SK-N-SH (cell line): Measurements from ENCODE around the gene TGM5. TPM values are rescaled to one million over a fixed set of nuclear protein-coding genes. Genes with fewer than 3 reads are reported as not detected.

Source experiments
- CTCF ChIA-PET: fragments of 300-600, 350-600 bp; formaldehyde crosslinking; extraction: SDS; loops from one replicate; lab custom pipeline; 2021; lab: Yijun Ruan, JAX
- POLR2A ChIA-PET: fragments of 350-600 bp; sonication (Branson Sonifier 250); formaldehyde crosslinking; extraction: SDS; loops from one replicate; lab custom pipeline; 2020; ENCODE audit warnings: antibody characterized with exemption, inconsistent platforms; lab: Yijun Ruan, JAX
- DNase-seq: peaks from one replicate; pipeline ENCODE4 v3.0.0; 2012
- H2AFZ ChIP-seq: fragments of 200-600 bp; sonication (generic); 2 replicates; pipeline ENCODE4 v1.8.1; 2016; ENCODE audit warnings: antibody characterized with exemption, mild to moderate bottlenecking, low read depth
- H3F3A ChIP-seq: fragments of 200-600 bp; sonication (generic); replicated peaks from 2 replicates; pipeline ENCODE3; 2016; ENCODE audit warnings: antibody characterized with exemption, mild to moderate bottlenecking; ENCODE audit not compliant: insufficient read depth
- H3K27ac ChIP-seq, 2 experiments: fragments of 200-500 bp in 1 of 2; fragments of 200-600 bp in 1 of 2; sonication (Bioruptor generic) in 1 of 2; sonication (generic), shearing (Covaris generic) in 1 of 2; 2 replicates each; pipeline versions ENCODE4 v1.5.1 to v1.6.1; 2014 to 2016; ENCODE audit warnings: low read depth in 2 of 2, inconsistent platforms in 1 of 2, low read length in 1 of 2, mild to moderate bottlenecking in 1 of 2, mixed read lengths in 1 of 2
- H3K27me3 ChIP-seq: fragments of 200-600 bp; sonication (generic), shearing (Covaris generic); 2 replicates; pipeline ENCODE4 v1.6.1; 2016; ENCODE audit warnings: mixed run types; ENCODE audit not compliant: insufficient read depth
- H3K36me3 ChIP-seq, 2 experiments: fragments of 200-500 bp in 1 of 2; fragments of 200-600 bp in 1 of 2; sonication (Bioruptor generic) in 1 of 2; sonication (generic) in 1 of 2; replicated peaks in 1 of 2; 2 replicates each; pipeline versions ENCODE3 to v1.5.1; 2014 to 2016; ENCODE audit warnings: low read length in 1 of 2, mild to moderate bottlenecking in 1 of 2; ENCODE audit not compliant: insufficient read depth in 2 of 2, control insufficient read depth in 1 of 2
- H3K4me1 ChIP-seq, 2 experiments: fragments of 200-500 bp in 1 of 2; fragments of 200-600 bp in 1 of 2; sonication (Bioruptor generic) in 1 of 2; sonication (generic), shearing (Covaris generic) in 1 of 2; 2 replicates each; pipeline versions ENCODE4 v1.5.1 to v1.6.1; 2014 to 2016; ENCODE audit warnings: low read depth in 1 of 2, low read length in 1 of 2, mixed run types in 1 of 2; ENCODE audit not compliant: insufficient read depth in 2 of 2, control insufficient read depth in 1 of 2
- H3K4me2 ChIP-seq: fragments of 200-600 bp; sonication (generic), shearing (Covaris generic); 2 replicates; pipeline ENCODE4 v1.6.1; 2017; ENCODE audit warnings: mixed run types
- H3K4me3 ChIP-seq, 2 experiments: fragments of 200-500 bp in 1 of 2; fragments of 200-600 bp in 1 of 2; sonication (Bioruptor generic) in 1 of 2; sonication (generic), shearing (Covaris generic) in 1 of 2; 2 replicates each; pipeline versions ENCODE4 v1.5.1 to v1.8.1; 2014 to 2016; ENCODE audit warnings: low read depth in 2 of 2, inconsistent platforms in 1 of 2, low read length in 1 of 2, mild to moderate bottlenecking in 1 of 2, mixed read lengths in 1 of 2, moderate library complexity in 1 of 2
- H3K79me2 ChIP-seq: fragments of 200-600 bp; sonication (generic); 2 replicates; pipeline ENCODE4 v1.8.1; 2017; ENCODE audit warnings: mild to moderate bottlenecking; ENCODE audit not compliant: insufficient read depth
- H3K9ac ChIP-seq: fragments of 200-600 bp; sonication (generic); 2 replicates; pipeline ENCODE4 v1.6.1; 2017; ENCODE audit warnings: mixed run types
- H3K9me2 ChIP-seq: fragments of 200-600 bp; sonication (generic); 2 replicates; pipeline ENCODE4 v1.6.1; 2017; ENCODE audit warnings: mixed run types
- H3K9me3 ChIP-seq: fragments of 200-600 bp; sonication (generic); 2 replicates; pipeline ENCODE4 v1.6.1; 2017; ENCODE audit warnings: mixed run types, mild to moderate bottlenecking, moderate library complexity
- H4K20me1 ChIP-seq: fragments of 200-600 bp; sonication (generic); 2 replicates; pipeline ENCODE4 v1.6.1; 2017; ENCODE audit warnings: mild to moderate bottlenecking, mixed run types; ENCODE audit not compliant: insufficient read depth
- CHD2 ChIP-seq: fragments of 150-350 bp; IDR thresholded peaks from 2 replicates; pipeline ENCODE4 v1.6.1; 2018; ENCODE audit warnings: low read length; ENCODE audit not compliant: partially characterized antibody
- FOXM1 ChIP-seq: IDR thresholded peaks from 2 replicates; pipeline ENCODE4 v1.4.0; 2012; ENCODE audit warnings: low read depth, mild to moderate bottlenecking
- GATA2 ChIP-seq: sonication (generic); formaldehyde crosslinking; IDR thresholded peaks from 2 replicates; pipeline ENCODE4 v1.5.0; 2020; ENCODE audit warnings: mild to moderate bottlenecking, missing genetic modification reagents
- MAX ChIP-seq: IDR thresholded peaks from 2 replicates; pipeline ENCODE4 v1.4.0; 2012; ENCODE audit warnings: low read depth
- MEF2A ChIP-seq: IDR thresholded peaks from 2 replicates; pipeline ENCODE4 v1.4.0; 2012; ENCODE audit warnings: low read depth, borderline replicate concordance
- POLR2AphosphoS5 ChIP-seq: IDR thresholded peaks from 2 replicates; pipeline ENCODE4 v1.6.1; 2012; ENCODE audit warnings: low read depth, low read length
- RAD21 ChIP-seq: IDR thresholded peaks from 2 replicates; pipeline ENCODE4 v1.6.1; 2012; ENCODE audit warnings: mild to moderate bottlenecking, low read length
- RCOR1 ChIP-seq: fragments of 150-350 bp; IDR thresholded peaks from 2 replicates; pipeline ENCODE4 v1.6.1; 2017; ENCODE audit warnings: antibody characterized with exemption, low read length
- REST ChIP-seq: IDR thresholded peaks from 2 replicates; pipeline ENCODE4 v1.6.1; 2012; ENCODE audit warnings: mild to moderate bottlenecking, low read depth, low read length, moderate library complexity
- RFX5 ChIP-seq: IDR thresholded peaks from 2 replicates; pipeline ENCODE4 v1.6.1; 2012; ENCODE audit warnings: mild to moderate bottlenecking, improper control_type of control experiment, low read length
- RXRA ChIP-seq: IDR thresholded peaks from 2 replicates; pipeline ENCODE4 v1.4.0; 2012; ENCODE audit warnings: low read depth, mild to moderate bottlenecking, borderline replicate concordance
- SIN3A ChIP-seq: IDR thresholded peaks from 2 replicates; pipeline ENCODE4 v1.6.1; 2012; ENCODE audit warnings: low read depth, mild to moderate bottlenecking, low read length, moderate library complexity, borderline replicate concordance
- SMC3 ChIP-seq: IDR thresholded peaks from 2 replicates; pipeline ENCODE4 v1.6.1; 2012; ENCODE audit warnings: low read depth, low read length, improper control_type of control experiment
- TAF1 ChIP-seq: IDR thresholded peaks from 2 replicates; pipeline ENCODE4 v1.6.1; 2012; ENCODE audit warnings: low read depth, mild to moderate bottlenecking, low read length, moderate library complexity, borderline replicate concordance
- TCF12 ChIP-seq: IDR thresholded peaks from 2 replicates; pipeline ENCODE4 v1.4.0; 2012
- TEAD4 ChIP-seq: IDR thresholded peaks from 2 replicates; pipeline ENCODE4 v1.4.0; 2012; ENCODE audit warnings: mild to moderate bottlenecking, borderline replicate concordance; ENCODE audit not compliant: insufficient read depth
- USF1 ChIP-seq: IDR thresholded peaks from 2 replicates; pipeline ENCODE4 v1.4.0; 2012; ENCODE audit warnings: low read depth, borderline replicate concordance
- YY1 ChIP-seq: IDR thresholded peaks from 2 replicates; pipeline ENCODE4 v1.4.0; 2012; ENCODE audit warnings: low read depth, mild to moderate bottlenecking
- ZBTB33 ChIP-seq: IDR thresholded peaks from 2 replicates; pipeline ENCODE4 v1.4.0; 2012; ENCODE audit warnings: low read depth, borderline replicate concordance
- WGBS: methylation state at CpG from one replicate; pipeline ENCODE4 v1.1.6; 2017; ENCODE audit warnings: low lambda C conversion rate; 5-methylcytosine and 5-hydroxymethylcytosine counted together
- polyA plus RNA-seq, 3 experiments: library from polyadenylated mRNA; depleted of rRNA; stranded (reverse); fragments of >200 nt; gene quantifications; 2 replicates each; pipeline ENCODE4 v1.2.3, GENCODE V29; 2012

The TGM5 gene
- polyA plus RNA-seq, 1 of the 3 experiments (the other 2 are of a cell fraction): not detected

GRCh38 chr15:43293432-43293831, 26.7 kb upstream of the TGM5 start:
- Histone ChIP-seq H3K4me2 (no peak overlapping the region), H3K4me1 (no peaks in the 10 kb centered on the region), H3K9me3 (no peaks in the 10 kb centered on the region), H4K20me1 (no peaks in the 10 kb centered on the region), H3K9ac (no peak overlapping the region), H3K27ac (no peak overlapping the region), H3K36me3 (no peaks in the 10 kb centered on the region), H3K9me2 (no peaks in the 10 kb centered on the region), H3K27me3 (peaks cover 4% of the 10 kb centered on the region; the same call in 1 of the 2 replicates), H2AFZ (no peak overlapping the region), H3K79me2 (no peaks in the 10 kb centered on the region), H3F3A (no peaks in the 10 kb centered on the region), H3K4me3 (no peak overlapping the region)
- WGBS: 46% methylated on average over 11 of the region's 24 CpGs
- TF ChIP-seq TEAD4 (no peak), TCF12 (no peak), YY1 (no peak), SMC3 (no peak), RFX5 (no peak), ZBTB33 (no peak), CHD2 (no peak), RXRA (no peak)
- POLR2A ChIA-PET: no interaction called here
- DNase-seq: peak; percentile 47
- CTCF ChIA-PET: interaction anchor here (1.0 to 3.0 kb wide), 3 partner anchors 68 to 89 kb away, joined by 3 to 10 read pairs (median 5); no protein-coding TSS in a partner anchor

GRCh38 chr15:43292375-43293078, 25.8 kb upstream of the TGM5 start:
- TF ChIP-seq SIN3A (no peak), SMC3 (no peak), MAX (no peak), FOXM1 (no peak), MEF2A (no peak), REST (no peak), RFX5 (no peak), POLR2AphosphoS5 (no peak), RAD21 (no peak), RXRA (no peak), TAF1 (no peak), GATA2 (no peak), TEAD4 (no peak), RCOR1 (no peak), USF1 (no peak)
- Histone ChIP-seq H3K79me2 (no peaks in the 10 kb centered on the region), H3K9me2 (no peaks in the 10 kb centered on the region), H3K9ac (no peak overlapping the region), H3F3A (no peaks in the 10 kb centered on the region), H3K27me3 (peaks cover 13% of the 10 kb centered on the region; the same call in 1 of the 2 replicates), H3K9me3 (no peaks in the 10 kb centered on the region), H3K4me2 (no peak overlapping the region), H3K36me3 (no peaks in the 10 kb centered on the region), H3K27ac (no peak overlapping the region), H4K20me1 (no peaks in the 10 kb centered on the region), H3K4me3 (no peak overlapping the region), H2AFZ (no peak overlapping the region), H3K4me1 (no peaks in the 10 kb centered on the region)
- CTCF ChIA-PET: interaction anchor here (1.0 to 3.0 kb wide), 3 partner anchors 68 to 88 kb away, joined by 3 to 10 read pairs (median 5); no protein-coding TSS in a partner anchor
- POLR2A ChIA-PET: no interaction called here
- no peak for DNase-seq
- WGBS: 64% methylated on average over 12 of the region's 12 CpGs
